OCI-LY1 (cell line): Measurements from ENCODE around the gene BBS9.

ENCODE experiments used
- H2AFZ ChIP-seq: fragments of 200-600 bp; sonication (generic), shearing (Covaris generic); 2 replicates; pipeline ENCODE4 v1.6.0; 2014; ENCODE audit warnings: antibody characterized with exemption, mild to moderate bottlenecking, low read length
- H3F3A ChIP-seq: fragments of 200-600 bp; sonication (generic), shearing (Covaris generic); 2 replicates; pipeline ENCODE4 v1.6.0; 2014; ENCODE audit warnings: mild to moderate bottlenecking, antibody characterized with exemption, low read length, moderate library complexity; ENCODE audit not compliant: insufficient read depth
- H3K27ac ChIP-seq: fragments of 200-600 bp; sonication (generic); 2 replicates; pipeline ENCODE4 v1.5.1; 2014; ENCODE audit warnings: low read length, mixed run types, mild to moderate bottlenecking, low read depth; ENCODE audit not compliant: poor library complexity, severe bottlenecking
- H3K27me3 ChIP-seq: fragments of 200-600 bp; sonication (generic); 2 replicates; pipeline ENCODE4 v1.6.0; 2014; ENCODE audit warnings: antibody characterized with exemption, mild to moderate bottlenecking, low read length, moderate library complexity; ENCODE audit not compliant: insufficient read depth
- H3K36me3 ChIP-seq: fragments of 200-600 bp; sonication (generic); 2 replicates; pipeline ENCODE4 v1.6.1; 2014; ENCODE audit warnings: mild to moderate bottlenecking, antibody characterized with exemption, low read length, moderate library complexity, mixed read lengths; ENCODE audit not compliant: insufficient read depth
- H3K4me1 ChIP-seq: fragments of 200-600 bp; sonication (generic); 2 replicates; pipeline ENCODE4 v1.5.1; 2014; ENCODE audit warnings: mild to moderate bottlenecking, low read length, moderate library complexity; ENCODE audit not compliant: insufficient read depth, severe bottlenecking
- H3K4me2 ChIP-seq: fragments of 200-600 bp; sonication (generic), shearing (Covaris generic); 2 replicates; pipeline ENCODE4 v1.6.1; 2014; ENCODE audit warnings: low read length
- H3K4me3 ChIP-seq: fragments of 200-600 bp; sonication (generic); 2 replicates; pipeline ENCODE4 v1.5.1; 2014; ENCODE audit warnings: low read length, low read depth, mild to moderate bottlenecking, mixed read lengths; ENCODE audit not compliant: poor library complexity, severe bottlenecking
- H3K79me2 ChIP-seq: fragments of 200-600 bp; shearing (Covaris generic); 2 replicates; pipeline ENCODE4 v1.6.1; 2016; ENCODE audit warnings: mixed run types, low read length, mixed read lengths; ENCODE audit not compliant: insufficient read depth
- H3K9ac ChIP-seq: fragments of 200-600 bp; sonication (generic), shearing (Covaris generic); 2 replicates; pipeline ENCODE4 v1.6.1; 2014; ENCODE audit warnings: mild to moderate bottlenecking, low read length, mixed read lengths
- H3K9me2 ChIP-seq: fragments of 200-600 bp; sonication (generic), shearing (Covaris generic); 2 replicates; pipeline ENCODE4 v1.6.1; 2014; ENCODE audit warnings: low read depth, mild to moderate bottlenecking, low read length, mixed read lengths
- H3K9me3 ChIP-seq: fragments of 200-600 bp; shearing (Covaris generic); 2 replicates; pipeline ENCODE4 v1.6.1; 2014; ENCODE audit warnings: low read length, mixed read lengths
- H4K20me1 ChIP-seq: fragments of 200-600 bp; sonication (generic), shearing (Covaris generic); 2 replicates; pipeline ENCODE4 v1.6.0; 2016; ENCODE audit warnings: mild to moderate bottlenecking, low read length; ENCODE audit not compliant: insufficient read depth
- EZH2 ChIP-seq: fragments of 200-600 bp; sonication (generic), shearing (Covaris generic); IDR thresholded peaks from 2 replicates; pipeline ENCODE4 v1.8.0; 2017; ENCODE audit warnings: borderline replicate concordance, mixed run types, mild to moderate bottlenecking, antibody characterized with exemption, low read length, moderate library complexity, mixed read lengths
- TF ChIP-seq, protein P1 (sequence below): fragments of 200-600 bp; sonication (generic), shearing (Covaris generic); IDR thresholded peaks from 2 replicates; pipeline ENCODE4 v1.5.1; 2017; ENCODE audit warnings: mild to moderate bottlenecking, antibody characterized with exemption, low read length, moderate library complexity, mixed read lengths

Gene BBS9

DNA sequence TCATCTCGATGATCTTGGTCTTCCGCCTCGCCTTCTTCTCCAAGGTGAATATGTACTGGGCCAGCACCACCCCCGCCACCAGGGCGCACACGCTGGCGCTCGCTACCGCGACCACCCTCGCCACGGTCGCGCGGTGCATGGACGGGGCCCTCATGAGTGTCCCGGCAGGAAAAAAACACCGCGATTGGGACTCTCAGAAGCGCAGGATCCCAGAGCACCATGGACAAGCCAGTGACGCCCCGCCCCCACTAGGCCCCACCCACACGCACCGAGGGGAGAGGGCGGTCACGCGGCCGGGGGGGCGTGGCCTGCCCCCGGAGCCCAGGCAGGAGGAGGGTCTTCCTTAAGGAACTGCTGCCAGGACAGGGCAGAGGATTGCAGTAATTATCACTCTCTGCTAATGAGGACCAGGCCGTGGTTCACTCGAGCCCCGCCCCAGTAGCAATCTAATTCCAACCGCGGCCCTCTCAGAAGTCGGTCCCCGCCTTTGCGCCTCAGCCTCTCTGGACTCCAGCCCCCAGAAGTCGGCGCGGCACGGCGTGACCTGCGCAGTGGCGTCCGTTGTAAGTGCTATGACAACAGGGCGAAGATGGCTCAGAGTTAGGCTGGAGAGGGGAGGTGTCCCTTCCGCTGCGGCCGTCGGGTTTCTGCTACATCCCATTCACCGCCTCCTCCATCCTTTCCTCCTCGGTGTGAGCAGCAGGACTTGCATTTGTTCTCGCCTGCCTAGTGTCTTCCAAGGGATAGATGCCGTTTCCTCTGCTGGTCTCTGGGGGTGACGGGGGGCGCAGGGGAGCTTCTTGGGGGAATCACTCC lies at the start of gene BBS9:
Gene BBS9, plus strand, starts transcription at position 575 of the 816 bp plus-strand sequence. CDS start 16,689 bp downstream, outside the sequence.
- Histone ChIP-seq H3K36me3 (no peaks in the 10 kb centered on the region), H3F3A (no peaks in the 10 kb centered on the region), H3K27ac (peak within 1 kb of the TSS; percentile 54), H4K20me1 (no peaks in the 10 kb centered on the region), H3K9ac (peak within 1 kb of the TSS; percentile 77), H3K9me2 (no peaks in the 10 kb centered on the region), H3K4me2 (peak within 1 kb of the TSS; percentile 91), H3K9me3 (no peaks in the 10 kb centered on the region; the same call in 1 of the 2 replicates), H3K4me1 (peaks cover 21% of the 10 kb centered on the region), H2AFZ (peak within 1 kb of the TSS; percentile 86), H3K27me3 (no peaks in the 10 kb centered on the region), H3K4me3 (peak within 1 kb of the TSS; percentile 90), H3K79me2 (no peaks in the 10 kb centered on the region)
- TF ChIP-seq EZH2, result no peak
- TF ChIP-seq, protein P1, sequence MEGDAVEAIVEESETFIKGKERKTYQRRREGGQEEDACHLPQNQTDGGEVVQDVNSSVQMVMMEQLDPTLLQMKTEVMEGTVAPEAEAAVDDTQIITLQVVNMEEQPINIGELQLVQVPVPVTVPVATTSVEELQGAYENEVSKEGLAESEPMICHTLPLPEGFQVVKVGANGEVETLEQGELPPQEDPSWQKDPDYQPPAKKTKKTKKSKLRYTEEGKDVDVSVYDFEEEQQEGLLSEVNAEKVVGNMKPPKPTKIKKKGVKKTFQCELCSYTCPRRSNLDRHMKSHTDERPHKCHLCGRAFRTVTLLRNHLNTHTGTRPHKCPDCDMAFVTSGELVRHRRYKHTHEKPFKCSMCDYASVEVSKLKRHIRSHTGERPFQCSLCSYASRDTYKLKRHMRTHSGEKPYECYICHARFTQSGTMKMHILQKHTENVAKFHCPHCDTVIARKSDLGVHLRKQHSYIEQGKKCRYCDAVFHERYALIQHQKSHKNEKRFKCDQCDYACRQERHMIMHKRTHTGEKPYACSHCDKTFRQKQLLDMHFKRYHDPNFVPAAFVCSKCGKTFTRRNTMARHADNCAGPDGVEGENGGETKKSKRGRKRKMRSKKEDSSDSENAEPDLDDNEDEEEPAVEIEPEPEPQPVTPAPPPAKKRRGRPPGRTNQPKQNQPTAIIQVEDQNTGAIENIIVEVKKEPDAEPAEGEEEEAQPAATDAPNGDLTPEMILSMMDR, result peak; percentile 14; the same call in 1 of the 2 replicates

DNA sequence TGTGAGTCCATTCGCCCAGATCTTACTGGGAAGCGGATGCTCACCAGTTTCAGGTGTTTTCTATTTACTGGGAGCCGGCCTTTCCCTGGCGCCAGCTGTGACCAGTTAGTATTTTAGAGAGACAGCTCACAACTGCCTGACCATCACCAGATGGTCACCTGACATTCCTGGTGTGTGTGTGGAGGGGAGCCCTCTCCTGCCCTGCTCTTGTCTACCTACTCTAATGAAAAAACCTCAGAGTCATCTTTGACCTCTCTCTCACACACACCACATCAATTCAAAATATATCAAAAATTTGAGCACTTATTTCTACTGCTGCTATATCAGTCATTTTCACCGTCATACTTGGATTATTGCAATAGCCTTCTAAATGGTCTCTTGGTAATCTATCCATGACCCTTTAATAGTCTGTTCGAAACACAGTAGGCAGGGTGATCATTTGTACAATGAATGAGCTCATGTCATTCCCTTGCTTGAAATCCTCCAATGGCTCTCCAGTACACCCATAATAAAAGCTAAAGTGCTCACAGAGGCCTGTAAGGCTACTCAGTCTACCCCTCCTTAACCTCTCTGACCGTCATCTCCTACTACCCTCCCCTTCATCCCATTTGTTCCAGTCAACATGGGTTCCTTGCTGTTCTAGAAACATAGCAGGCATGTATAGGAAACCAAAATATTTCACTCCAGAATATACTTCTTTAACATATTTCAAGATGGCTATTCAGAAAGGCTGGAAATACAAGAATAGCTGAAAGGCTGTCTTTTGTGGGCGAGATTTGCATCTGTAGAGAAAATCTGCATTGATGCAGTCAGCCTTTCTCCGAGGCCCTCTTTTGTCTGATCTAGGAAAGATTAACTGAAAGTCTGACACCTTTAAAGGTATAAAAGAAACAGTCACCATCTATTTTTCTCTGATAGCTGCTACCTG lies 49.3 kb upstream of the BBS9 start:
- H3K79me2 ChIP-seq, result no peaks in the 10 kb centered on the region
- no peaks in the 10 kb centered on the region for H3F3A ChIP-seq
- no peak overlapping the region for H3K27ac ChIP-seq
- no peaks in the 10 kb centered on the region for H3K4me1 ChIP-seq
- peaks cover 19% of the 10 kb centered on the region; the same call in 1 of the 2 replicates for H3K27me3 ChIP-seq
- H4K20me1 ChIP-seq, result no peaks in the 10 kb centered on the region
- no peaks in the 10 kb centered on the region for H3K36me3 ChIP-seq
- H3K9me2 ChIP-seq, result no peaks in the 10 kb centered on the region
- H3K9ac ChIP-seq, result no peak overlapping the region
- no peaks in the 10 kb centered on the region for H3K9me3 ChIP-seq
- H2AFZ ChIP-seq, result no peak overlapping the region
- TF ChIP-seq EZH2, result no peak
- TF ChIP-seq, protein P1, result no peak
- no peak overlapping the region for H3K4me2 ChIP-seq
- H3K4me3 ChIP-seq, result no peak overlapping the region

DNA sequence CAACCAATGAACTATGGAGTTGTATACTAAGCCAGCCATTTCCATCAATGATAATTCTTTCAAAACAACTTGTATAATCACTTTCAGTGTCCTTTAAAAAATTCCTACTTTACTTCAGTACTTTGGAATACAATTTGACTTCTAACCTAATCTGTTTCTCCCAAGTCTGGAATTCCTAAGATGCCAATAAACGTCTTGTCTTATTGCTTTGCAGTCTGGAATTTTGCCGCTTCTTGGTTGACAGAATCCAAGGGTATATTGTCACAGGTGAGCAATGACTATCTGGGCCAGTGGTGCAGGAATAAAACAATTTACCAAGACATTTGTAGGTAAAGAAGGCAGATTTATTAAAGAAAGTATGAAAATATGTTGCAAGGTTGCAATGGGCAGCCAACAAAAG lies 42.0 kb upstream of the BBS9 start:
- Histone ChIP-seq H3K4me3 (no peak overlapping the region), H2AFZ (no peak overlapping the region), H3K4me2 (no peak overlapping the region), H3K9me2 (no peaks in the 10 kb centered on the region), H3K79me2 (no peaks in the 10 kb centered on the region), H3K4me1 (no peaks in the 10 kb centered on the region), H3K27me3 (no peaks in the 10 kb centered on the region), H3K9ac (no peak overlapping the region), H3K9me3 (peaks cover 3% of the 10 kb centered on the region; the same call in 1 of the 2 replicates), H3F3A (no peaks in the 10 kb centered on the region), H3K27ac (no peak overlapping the region), H3K36me3 (no peaks in the 10 kb centered on the region), H4K20me1 (no peaks in the 10 kb centered on the region)
- TF ChIP-seq, protein P1, result no peak
- TF ChIP-seq EZH2, result no peak
